HG03139 (cell line): ENCODE data around the gene CROCC.

Experiments used
- ATAC-seq: cut with Tn5 transposase; IDR thresholded peaks from one replicate; pipeline ENCODE4 v1.9.1; 2021; ENCODE audit not compliant: unreplicated experiment

The CROCC gene

DNA sequence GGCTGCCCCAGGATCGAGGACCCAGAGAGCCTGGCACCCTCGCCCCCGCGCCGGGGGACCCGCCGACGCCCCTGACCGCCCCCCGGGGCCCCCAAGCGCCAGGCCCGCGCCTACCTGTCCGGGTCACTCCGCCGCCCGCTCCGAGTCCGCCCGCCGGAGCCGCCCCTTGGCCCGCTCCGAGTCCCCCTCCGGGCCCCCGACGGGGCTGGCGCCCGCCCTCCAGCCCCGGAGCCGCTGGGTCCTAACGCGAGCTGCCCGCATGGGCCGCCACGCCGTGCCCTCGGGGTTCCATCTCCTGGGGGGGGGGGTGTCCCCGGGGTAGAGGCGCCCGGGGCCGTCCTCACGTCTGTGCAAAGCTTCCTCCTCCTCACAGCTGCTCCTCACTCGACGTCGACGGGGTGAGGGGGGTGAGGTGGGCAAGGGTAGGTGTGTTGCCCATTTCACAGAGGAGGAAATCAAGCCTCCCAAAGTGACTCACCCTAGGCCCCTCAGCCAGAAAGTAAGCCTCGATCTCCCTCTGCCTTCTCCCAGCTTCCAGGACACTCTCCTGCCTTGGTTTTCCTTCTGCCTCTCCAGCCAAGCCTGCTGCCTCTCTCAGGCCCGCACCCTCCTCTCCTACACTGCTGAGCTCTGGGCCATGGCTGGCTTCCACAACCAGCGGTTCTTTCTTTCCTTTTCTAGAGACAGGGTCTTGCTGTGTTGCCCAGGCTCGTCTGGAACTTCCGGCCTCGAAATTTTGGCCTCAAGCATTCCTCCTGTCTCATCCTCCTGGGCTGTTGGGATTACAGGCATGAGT, 58.9 kb downstream of the CROCC start, which contains the start of gene MFAP2:
Gene MFAP2 (minus strand): TSS at position 148 of the 796 bp plus-strand sequence. CDS start 2,347 bp downstream, outside the sequence.
- no peak for ATAC-seq

DNA sequence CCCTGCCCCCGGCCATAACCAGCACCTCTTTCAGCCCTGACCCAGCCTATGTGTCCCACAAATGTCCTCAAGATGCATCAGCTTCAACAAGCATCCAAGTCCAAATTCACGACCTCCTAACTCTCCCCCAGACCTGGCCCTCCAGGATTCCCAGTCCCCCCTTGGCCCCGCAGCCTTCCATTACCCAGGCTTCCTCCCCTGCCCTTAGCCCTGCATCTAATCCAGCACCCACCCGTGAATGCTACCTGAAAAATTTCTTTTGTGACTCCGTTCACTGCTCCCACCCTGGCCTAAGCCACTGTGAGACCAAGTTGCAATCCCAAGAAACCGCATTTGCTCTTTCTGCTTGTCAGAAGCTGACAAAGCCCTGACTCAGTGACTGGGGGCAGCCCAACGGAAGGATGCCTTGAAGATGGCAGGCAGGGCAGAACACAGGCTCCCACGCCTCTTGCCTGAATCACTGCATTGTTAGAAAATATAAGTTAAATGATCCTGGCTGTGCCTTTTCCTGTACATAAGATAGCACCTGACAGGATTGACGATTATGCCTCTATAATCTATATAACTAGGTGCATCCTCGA, 59.6 kb downstream of the CROCC start:
- no peak for ATAC-seq

DNA sequence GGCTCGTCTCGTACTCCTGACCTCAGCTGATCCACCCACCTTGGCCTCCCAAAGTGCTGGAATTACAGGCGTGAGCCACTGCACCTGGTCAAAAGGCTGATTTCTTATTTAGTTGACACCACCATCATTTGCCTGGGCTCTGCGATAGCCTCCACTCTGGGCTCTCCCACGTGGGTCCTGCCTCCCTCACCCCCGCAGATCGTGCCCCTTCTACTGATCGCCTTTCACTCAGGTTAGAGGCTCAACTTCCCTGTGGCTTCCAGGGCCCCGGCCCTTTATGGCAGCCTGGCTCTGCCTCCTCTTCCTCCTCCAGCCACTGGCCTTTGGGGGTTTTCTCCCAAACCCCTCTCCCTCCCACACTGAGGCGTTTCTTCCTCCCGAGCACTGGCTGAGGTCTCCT, 61.2 kb downstream of the CROCC start:
- no peak for ATAC-seq

GRCh38 chr1:16983649-16984048, 61.9 kb downstream of the CROCC start:
- ATAC-seq = no peak

DNA sequence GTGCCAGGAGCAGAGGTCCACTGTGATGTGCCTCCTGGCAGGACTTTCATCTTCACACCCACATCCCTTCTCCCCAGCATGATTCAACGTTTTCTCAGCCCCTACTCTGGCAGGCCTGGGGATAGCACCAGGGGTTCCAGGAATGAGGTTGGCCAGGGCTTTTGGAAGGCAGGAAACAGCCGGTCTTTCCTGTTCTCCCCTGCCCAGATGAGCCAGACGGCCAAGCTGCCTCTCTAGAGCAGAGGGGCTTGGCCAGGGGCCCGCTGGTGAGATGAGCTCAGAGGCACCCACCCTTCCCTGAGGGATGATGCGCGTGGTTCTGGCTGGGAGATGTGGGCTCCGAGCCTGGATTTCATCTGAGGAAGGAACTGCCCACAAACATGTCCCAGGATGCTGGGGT, 63.0 kb downstream of the CROCC start:
- no peak for ATAC-seq

DNA sequence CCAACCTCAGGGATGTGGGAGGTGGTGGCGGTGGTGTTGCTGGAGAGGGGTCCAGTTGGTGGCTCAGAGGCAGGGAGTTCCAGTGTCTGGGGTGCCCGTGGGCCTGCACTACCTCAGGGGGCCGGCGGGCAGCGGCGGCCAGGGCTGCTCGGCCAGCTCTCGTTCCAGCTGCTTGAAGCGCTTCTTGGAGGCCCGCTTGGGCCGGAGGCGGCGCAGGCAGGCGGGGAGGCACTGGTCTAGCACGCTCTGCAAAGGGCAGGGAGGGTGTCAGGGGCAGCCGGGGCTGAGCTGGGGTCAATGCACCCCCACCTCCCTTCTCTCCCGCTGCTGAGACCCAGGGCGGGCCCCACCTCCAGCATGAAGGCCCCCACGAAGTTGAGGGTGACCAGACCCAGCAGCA, 64.4 kb downstream of the CROCC start:
- no peak for ATAC-seq

DNA sequence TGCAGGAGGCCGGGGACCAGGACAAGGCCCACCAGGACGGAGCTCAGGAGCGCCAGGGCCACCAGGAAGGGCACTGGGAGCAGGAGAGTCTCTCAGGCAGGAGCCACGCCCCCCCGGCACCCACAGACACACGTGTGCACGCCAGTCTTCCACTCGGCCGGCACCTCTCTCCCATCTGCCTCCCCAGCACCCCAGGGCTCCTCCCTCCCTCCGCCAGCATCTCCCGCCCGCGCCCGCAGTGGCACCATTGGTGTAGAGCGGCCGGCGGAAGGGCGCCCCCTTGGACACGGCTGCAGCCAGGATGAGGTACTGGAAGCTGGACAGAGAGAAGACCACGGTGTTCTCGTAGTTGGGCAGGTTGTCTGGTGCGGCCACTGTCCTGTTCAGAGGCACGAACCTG, 64.8 kb downstream of the CROCC start:
- no peak for ATAC-seq

DNA sequence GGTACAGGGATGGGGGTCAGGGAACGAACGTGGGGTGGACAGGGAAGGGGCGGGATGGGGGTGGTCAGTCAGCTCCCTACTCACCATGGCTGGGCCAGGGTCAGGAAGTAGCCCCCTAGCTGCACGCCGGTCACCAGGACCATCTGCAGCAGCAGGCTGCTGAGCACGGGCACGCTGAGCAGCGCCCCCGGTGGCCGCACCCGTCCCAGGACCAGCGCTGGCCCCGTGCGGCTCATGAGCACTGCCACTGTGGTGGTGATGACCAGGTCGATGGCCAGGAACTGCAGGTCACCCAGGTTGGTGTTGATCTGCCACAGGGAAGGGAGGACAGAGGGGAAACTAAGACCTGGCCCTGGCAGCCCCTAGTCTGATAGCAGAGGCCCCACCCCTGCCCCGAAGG, 65.2 kb downstream of the CROCC start:
- ATAC-seq = no peak

- no peak for ATAC-seq
Observed at GRCh38 chr1:16988210-16988609, 66.5 kb downstream of the CROCC start.

DNA sequence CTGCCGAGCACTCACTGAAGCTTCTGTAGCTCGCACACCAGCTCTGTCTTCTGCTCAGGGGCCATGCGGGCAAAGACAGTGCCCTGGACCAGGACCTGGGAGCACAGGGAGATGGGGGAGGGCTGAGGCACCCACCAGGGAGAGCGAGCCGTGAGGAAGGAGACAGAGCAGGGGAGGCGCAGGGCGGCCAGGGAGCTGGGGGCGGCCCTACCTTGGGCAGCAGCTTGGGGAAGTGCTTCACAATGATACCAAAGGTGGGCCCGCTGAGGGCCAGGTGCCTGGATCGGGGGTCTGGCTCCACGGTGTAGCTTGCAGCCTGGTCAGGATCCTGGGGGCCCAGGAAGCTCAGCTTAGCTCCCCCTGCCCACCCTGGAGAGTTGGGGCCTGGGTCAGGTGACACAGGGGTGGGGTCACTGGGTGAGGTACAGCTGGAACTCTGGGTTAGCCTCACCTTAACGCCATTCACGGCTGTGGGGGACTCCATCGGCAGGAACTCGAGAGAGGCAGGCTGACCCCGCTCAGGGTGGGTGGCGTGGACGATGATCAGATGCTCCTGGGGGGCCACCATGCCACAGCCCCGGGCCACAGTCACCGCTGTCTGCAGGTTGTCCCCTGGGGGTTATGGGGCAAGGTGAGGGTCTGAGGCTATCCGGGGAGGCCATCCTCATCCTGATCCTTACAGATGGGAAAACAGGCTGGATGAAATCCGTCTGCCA, 68.1 kb downstream of the CROCC start:
- ATAC-seq = no peak

GRCh38 chr1:16991571-16991970, 69.8 kb downstream of the CROCC start:
- no peak for ATAC-seq

- ATAC-seq = no peak
Observed at GRCh38 chr1:16992102-16992501, 70.4 kb downstream of the CROCC start.

DNA sequence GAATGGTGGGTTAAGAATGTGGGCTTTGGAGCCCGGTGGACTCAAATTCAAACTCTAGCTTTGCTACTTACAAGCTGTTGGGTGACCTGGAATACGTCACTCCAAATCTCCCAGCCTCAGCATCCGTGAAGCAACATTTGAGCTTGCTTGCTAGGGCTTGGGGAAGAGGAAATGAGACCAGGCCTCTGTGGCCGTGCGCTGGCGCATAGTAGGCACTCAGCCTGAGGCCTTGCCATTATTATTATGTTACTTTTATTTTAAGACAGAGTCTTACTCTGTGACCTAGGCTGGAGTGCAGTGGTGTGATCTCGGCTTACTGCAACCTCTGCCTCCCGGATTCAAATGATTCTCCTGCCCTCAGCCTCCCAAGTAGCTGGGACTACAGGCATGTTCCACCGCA, 70.9 kb downstream of the CROCC start:
- ATAC-seq = no peak

GRCh38 chr1:16993521-16994038, 71.8 kb downstream of the CROCC start:
- ATAC-seq = no peak

DNA sequence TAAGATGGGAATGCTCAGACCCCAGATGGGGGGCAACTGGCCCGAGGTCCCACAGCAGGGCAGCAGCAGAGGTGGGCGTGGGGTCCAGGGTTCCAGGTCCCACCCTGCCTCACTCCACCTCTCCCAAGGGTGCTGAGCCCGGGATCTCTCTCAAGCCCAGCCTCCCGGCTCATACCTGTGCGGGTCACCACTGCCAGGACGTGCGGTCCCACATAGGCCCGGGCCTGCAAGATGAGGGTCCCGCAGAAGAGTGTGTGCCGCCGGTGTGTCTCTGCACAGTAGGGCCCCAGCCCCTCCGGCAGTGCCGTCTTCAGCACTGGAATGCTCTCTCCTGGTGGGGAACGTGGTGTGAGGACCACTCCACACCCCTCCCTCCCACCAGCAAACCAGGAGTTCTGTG, 75.1 kb downstream of the CROCC start:
- no peak for ATAC-seq

DNA sequence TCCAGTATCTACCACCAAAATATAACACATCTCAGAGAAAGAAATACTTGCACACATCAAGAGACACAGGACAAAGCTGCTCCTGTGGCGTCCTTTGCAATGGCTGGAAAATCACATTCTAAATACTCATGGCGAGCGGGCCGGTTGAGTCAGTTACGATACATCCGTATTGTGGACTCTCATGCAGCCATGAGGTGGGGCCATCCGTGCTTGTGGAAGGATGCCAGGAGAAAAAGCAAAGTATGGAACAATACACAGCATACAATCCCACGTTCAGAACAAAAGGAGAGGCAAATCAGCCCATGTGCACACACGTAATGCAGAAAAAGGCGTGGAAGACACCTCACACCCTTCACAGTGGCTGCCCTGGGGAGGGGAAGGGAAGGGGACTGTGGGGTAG, 76.9 kb downstream of the CROCC start:
- ATAC-seq = no peak

- ATAC-seq = no peak
Observed at GRCh38 chr1:16999863-17000262, 78.1 kb downstream of the CROCC start.

DNA sequence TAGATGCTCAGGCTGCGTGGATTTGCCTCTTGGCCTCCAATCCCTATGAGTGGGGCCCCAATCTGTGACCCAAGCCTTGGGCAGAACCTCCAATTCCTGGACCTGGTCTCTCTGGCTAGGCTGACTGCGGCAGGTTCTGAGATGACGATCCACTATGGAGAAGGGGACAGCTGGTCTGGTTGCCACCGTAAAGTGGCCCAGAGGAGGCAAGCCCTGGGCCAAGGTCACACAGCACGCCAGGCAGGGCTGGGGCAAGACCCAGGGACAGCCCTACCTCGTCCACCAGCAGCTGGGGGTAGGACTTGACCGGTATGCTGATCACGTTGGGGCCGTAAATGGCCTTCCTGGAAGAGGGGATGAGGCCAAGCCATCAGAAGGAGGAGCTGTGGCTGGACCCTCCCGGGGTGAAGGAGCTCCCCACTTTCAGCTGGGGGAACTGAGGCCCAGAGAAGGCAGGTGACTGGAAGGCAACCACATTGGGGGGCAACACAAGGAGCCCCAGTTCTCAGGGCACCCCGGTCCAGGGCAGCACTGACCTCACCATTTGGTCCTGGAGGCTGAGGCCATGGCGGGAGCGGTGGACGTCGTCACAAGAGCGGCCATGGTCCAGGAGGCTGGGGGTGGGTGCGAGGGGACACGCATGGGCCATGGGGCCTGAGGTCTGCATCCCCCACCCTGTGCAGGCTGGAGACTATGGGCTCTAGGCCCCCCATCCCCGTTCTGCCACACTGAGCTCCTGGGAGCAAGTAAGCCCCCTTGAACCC, 80.2 kb downstream of the CROCC start:
- ATAC-seq = no peak

DNA sequence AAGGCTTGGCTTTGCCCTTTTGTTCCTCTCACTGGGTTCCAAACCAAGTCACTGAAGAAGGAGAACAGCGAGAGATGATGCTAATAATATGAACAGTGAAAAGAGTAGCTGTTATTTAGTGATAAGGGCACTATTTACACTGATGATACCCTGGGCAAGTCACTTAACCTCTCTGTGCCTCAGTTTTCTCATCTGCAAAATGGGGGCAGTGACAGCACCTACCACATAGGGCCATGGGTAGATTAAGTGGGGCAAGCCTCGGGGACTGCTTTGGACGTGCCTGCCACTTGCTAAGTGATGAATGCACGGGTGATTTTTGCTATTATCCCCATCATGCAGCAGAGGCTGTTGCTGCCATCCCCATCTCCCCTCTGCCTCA, 80.8 kb downstream of the CROCC start:
- ATAC-seq = no peak

- ATAC-seq = no peak
Observed at GRCh38 chr1:17004466-17005364, 83.0 kb downstream of the CROCC start.
